ENCODE results near the gene BRCC3. TPM values are rescaled to one million over a fixed set of nuclear protein-coding genes. Genes with fewer than 3 reads are reported as not detected.

The BRCC3 gene
- total and polyA plus RNA-seq, 10 of the 15 experiments (the other 5 are each of a cell fraction or from before 2014, with no cell fraction given): 15.5 to 57.5 (median 35.6) TPM

DNA sequence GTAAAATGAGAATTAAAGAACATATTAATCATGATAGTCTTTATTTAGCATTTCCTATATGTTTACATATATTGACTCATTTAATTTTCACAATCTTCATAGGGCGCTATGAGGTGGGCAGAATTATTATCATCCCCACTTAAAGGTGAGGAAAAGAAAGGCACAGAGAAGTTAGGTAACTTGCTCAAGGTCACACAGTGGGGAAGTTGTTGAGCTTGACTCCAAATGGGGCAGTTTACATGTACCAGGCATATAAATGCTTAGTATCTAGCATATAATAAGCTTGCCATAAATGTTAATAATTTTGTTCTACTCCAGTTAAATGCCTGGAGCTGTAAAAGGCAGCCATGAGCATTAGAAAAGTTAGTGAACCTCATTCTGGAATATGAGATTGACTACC lies 1.9 kb upstream of the BRCC3 start:
- DNase-seq (ENCODE audit: low read depth, low spot score) (no peak), FAIRE-seq (no peak), ATAC-seq (no peak)
- in situ Hi-C loops (cut with MboI) (no loop called here), intact Hi-C loops (cut with micrococcal nuclease; ENCODE audit: unreplicated experiment) (no loop called here)
- Histone ChIP-seq H3K79me2 (ENCODE audit: control insufficient read depth, insufficient read depth, low read length) (peaks cover 54% of the 10 kb centered on the region), H3K9me3 (replicated peaks; ENCODE audit: control insufficient read depth, insufficient read depth, low read length) (no peaks in the 10 kb centered on the region), H2AFZ (ENCODE audit: control insufficient read depth, low read depth, low read length) (no peak overlapping the region), H3K4me3 (peak overlapping the region; percentile 72), H4K20me1 (ENCODE audit: control insufficient read depth, insufficient read depth) (no peaks in the 10 kb centered on the region), H3K36me3 (ENCODE audit: control insufficient read depth in 2 of 2, insufficient read depth in 2 of 2, low read length in 1 of 2) (no peaks in the 10 kb centered on the region; a peak in 2 of 4 replicates), H3K4me2 (ENCODE audit: control insufficient read depth, insufficient read depth) (peak overlapping the region; percentile 49), H3K27me3 (replicated peaks in 1 of 2; ENCODE audit: control insufficient read depth in 2 of 2, insufficient read depth in 2 of 2, low read length in 1 of 2) (no peaks in the 10 kb centered on the region), H3K4me1 (ENCODE audit: control insufficient read depth, insufficient read depth, low read length) (no peaks in the 10 kb centered on the region), H3K9ac (ENCODE audit: control insufficient read depth, insufficient read depth, low read length) (peak overlapping the region; percentile 87), H3K27ac (ENCODE audit: control insufficient read depth, insufficient read depth) (no peak overlapping the region)
- ChIA-PET RAD21 (ENCODE audit: unreplicated experiment) (interaction anchor here (1.4 to 1.5 kb wide), 3 partner anchors 43 to 148 kb away, joined by 3 to 4 read pairs (median 3); partner anchors contain the start of gene FUNDC2), CTCF (interaction anchor here (1.4 kb wide), 1 partner anchor 12 kb away, joined by 3 read pairs; no protein-coding TSS in a partner anchor), SMC1A (ENCODE audit: uncharacterized antibody, unreplicated experiment) (interaction anchor here (1.1 kb wide), 1 partner anchor 41 kb away, joined by 4 read pairs; no protein-coding TSS in a partner anchor), POLR2A (no interaction called here)
- 0% methylated on average over 1 of the region's 1 CpG for WGBS (ENCODE audit: insufficient coverage, insufficient replicate concordance, low lambda C conversion rate, missing lambda C conversion rate)
- no TSS peak for BruUV-seq (replicated peaks)
- TF ChIP-seq SMARCA5 (IDR thresholded peaks at IDR 0.05): 0 out of 2 replicates have a peak, but pooled peaks have one; percentile 41
- TF ChIP-seq, protein P1, sequence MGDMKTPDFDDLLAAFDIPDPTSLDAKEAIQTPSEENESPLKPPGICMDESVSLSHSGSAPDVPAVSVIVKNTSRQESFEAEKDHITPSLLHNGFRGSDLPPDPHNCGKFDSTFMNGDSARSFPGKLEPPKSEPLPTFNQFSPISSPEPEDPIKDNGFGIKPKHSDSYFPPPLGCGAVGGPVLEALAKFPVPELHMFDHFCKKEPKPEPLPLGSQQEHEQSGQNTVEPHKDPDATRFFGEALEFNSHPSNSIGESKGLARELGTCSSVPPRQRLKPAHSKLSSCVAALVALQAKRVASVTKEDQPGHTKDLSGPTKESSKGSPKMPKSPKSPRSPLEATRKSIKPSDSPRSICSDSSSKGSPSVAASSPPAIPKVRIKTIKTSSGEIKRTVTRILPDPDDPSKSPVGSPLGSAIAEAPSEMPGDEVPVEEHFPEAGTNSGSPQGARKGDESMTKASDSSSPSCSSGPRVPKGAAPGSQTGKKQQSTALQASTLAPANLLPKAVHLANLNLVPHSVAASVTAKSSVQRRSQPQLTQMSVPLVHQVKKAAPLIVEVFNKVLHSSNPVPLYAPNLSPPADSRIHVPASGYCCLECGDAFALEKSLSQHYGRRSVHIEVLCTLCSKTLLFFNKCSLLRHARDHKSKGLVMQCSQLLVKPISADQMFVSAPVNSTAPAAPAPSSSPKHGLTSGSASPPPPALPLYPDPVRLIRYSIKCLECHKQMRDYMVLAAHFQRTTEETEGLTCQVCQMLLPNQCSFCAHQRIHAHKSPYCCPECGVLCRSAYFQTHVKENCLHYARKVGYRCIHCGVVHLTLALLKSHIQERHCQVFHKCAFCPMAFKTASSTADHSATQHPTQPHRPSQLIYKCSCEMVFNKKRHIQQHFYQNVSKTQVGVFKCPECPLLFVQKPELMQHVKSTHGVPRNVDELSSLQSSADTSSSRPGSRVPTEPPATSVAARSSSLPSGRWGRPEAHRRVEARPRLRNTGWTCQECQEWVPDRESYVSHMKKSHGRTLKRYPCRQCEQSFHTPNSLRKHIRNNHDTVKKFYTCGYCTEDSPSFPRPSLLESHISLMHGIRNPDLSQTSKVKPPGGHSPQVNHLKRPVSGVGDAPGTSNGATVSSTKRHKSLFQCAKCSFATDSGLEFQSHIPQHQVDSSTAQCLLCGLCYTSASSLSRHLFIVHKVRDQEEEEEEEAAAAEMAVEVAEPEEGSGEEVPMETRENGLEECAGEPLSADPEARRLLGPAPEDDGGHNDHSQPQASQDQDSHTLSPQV (IDR thresholded peaks at IDR 0.05): no peak
